HG03342 (cell line): ENCODE measurements around the gene SUSD5.
"Not testable (repeated sequence)": the region's sequence is repeated elsewhere in the genome, so short reads cannot be mapped to it uniquely, and the experiment has no call there.

ENCODE experiments used
- ATAC-seq: cut with Tn5 transposase; IDR thresholded peaks from one replicate; pipeline ENCODE4 v1.9.1; 2021; ENCODE audit warnings: mild to moderate bottlenecking, moderate library complexity; ENCODE audit not compliant: unreplicated experiment

SUSD5 gene

GRCh38 chr3:33117461-33117860, 101.1 kb downstream of the SUSD5 start:
- no peak for ATAC-seq

GRCh38 chr3:33115024-33115768, 103.4 kb downstream of the SUSD5 start:
- ATAC-seq, result no peak

DNA sequence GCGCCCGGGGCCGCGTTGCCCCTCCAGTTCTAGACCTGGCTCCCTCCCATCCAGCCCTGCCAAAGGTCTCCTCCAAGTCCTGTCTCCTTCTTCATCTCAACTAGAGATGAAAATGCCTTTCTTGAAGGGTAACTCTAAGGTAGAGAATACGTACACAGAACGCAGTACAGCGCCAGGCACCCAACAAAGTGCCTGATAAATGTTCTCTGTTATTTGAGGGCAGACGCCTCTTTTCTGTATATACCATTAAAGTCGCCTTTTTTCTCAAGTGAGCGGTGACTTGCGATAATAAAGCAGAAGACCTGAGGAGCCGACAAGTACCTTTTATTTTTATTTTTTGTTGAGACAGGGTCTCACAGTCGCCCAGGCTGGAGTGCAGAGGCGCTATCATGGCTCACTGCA, 104.0 kb downstream of the SUSD5 start:
- no peak for ATAC-seq

GRCh38 chr3:33113772-33114621, 104.6 kb downstream of the SUSD5 start, which contains the start of gene CRTAP:
Gene CRTAP (plus strand): TSS chr3:33114014. CDS start chr3:33114078, 64 bp downstream.
- peak; percentile 84 for ATAC-seq

DNA sequence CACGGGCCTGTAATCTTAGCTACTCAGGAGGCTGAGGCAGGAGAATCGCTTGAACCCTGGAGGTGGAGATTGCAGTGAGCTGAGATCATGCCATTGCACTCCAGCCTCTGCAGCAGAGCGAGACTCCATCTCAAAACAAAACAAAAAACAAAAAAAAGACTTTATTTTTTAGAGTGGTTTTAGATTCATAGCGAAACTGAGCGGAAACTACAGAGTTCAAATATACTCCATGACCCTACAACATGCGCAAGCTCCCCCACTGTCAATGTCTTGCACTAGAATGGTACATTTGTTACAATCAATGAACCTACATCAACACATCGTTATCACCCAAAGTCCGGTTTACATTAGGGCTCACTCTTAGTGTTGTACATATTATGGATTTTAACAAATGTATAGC, 107.0 kb downstream of the SUSD5 start:
- ATAC-seq, result peak; percentile 37

GRCh38 chr3:33106854-33107253, 111.8 kb downstream of the SUSD5 start:
- not testable (repeated sequence) for ATAC-seq

GRCh38 chr3:33105341-33105948, 113.2 kb downstream of the SUSD5 start:
- ATAC-seq, result no peak

- ATAC-seq, result no peak
Observed at GRCh38 chr3:33104803-33105202, 113.8 kb downstream of the SUSD5 start.

- ATAC-seq, result no peak
Observed at GRCh38 chr3:33103480-33103879, 115.1 kb downstream of the SUSD5 start.

DNA sequence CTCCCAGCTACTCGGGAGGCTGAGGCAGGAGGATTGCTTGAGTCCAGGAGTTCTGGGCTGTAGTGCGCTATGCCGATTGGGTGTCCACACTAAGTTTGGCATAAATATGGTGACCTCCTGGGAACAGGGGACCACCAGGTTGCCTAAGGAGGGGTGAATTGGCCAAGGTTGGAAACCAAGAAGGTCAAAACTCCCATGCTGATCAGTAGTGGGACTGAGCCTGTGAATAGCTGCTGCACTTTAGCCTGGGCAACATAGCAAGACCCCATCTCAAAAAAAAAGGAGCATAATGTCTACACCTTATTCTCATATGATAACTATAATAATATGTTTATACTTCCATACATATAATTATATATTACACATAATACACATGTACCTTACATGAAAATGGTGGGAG, 115.6 kb downstream of the SUSD5 start:
- ATAC-seq, result no peak

- ATAC-seq, result no peak
Observed at GRCh38 chr3:33100229-33100628, 118.4 kb downstream of the SUSD5 start.
